ENCODE data around the gene GPAT2. TPM values are rescaled to one million over a fixed set of nuclear protein-coding genes. Genes with fewer than 3 reads are reported as not detected.
"Not testable (repeated sequence)": the region's sequence is repeated elsewhere in the genome, so short reads cannot be mapped to it uniquely, and the experiment has no call there.

GPAT2 gene
- total RNA-seq, 1 donor from 2014 or later: 4.3 TPM

GRCh38 chr2:96067098-96067660, 32.5 kb upstream of the GPAT2 start:
- H3K27me3 ChIP-seq (ENCODE audit: low read depth); H3K9me3 ChIP-seq; H3K36me3 ChIP-seq; H3K4me1 ChIP-seq; intact Hi-C loops (cut with DNase I); H3K27ac ChIP-seq; DNase-seq; H3K4me3 ChIP-seq; ATAC-seq: not testable (repeated sequence)

DNA sequence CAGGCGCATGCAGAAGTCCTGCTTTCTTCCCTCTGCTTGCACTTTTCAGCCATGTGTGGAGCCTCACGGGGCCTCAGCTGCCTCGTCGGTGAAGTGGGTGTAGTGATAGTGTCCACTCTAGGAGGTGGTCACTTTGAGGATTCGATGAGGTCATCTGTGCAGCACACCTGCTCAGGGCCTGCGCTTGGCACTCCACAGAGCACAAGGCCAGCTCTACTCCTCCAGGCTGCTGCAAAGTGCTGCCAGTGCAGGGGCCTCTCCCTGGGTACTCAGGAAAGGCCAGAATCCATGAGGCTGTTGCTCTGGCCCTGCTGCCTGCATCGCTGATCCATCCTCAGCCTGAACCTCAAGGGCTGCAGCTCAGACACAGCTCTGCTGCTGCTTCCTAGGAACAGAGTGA, 31.8 kb upstream of the GPAT2 start:
- intact Hi-C loops (cut with DNase I); H3K27me3 ChIP-seq (ENCODE audit: low read depth); ATAC-seq; DNase-seq; H3K4me3 ChIP-seq; H3K36me3 ChIP-seq; H3K4me1 ChIP-seq; H3K27ac ChIP-seq; H3K9me3 ChIP-seq: not testable (repeated sequence)

- not testable (repeated sequence) for H3K9me3 ChIP-seq
Observed at GRCh38 chr2:96065954-96066353, 31.2 kb upstream of the GPAT2 start.

GRCh38 chr2:96065381-96065930, 30.7 kb upstream of the GPAT2 start:
- Histone ChIP-seq H3K4me1 (peaks cover 4% of the 10 kb centered on the region), H3K9me3 (no peaks in the 10 kb centered on the region), H3K4me3 (no peak overlapping the region), H3K27me3 (ENCODE audit: low read depth) (peaks cover 5% of the 10 kb centered on the region), H3K36me3 (no peaks in the 10 kb centered on the region), H3K27ac (no peak overlapping the region)
- no peak for DNase-seq
- no peak for ATAC-seq
- TF ChIP-seq CTCF (IDR thresholded peaks at IDR 0.05): no peak
- intact Hi-C loops (cut with DNase I): no loop called here

More at GRCh38 chr2:96065954-96066353, 31.2 kb upstream of the GPAT2 start:
- H3K4me3 ChIP-seq; ATAC-seq; intact Hi-C loops (cut with DNase I); H3K27me3 ChIP-seq (ENCODE audit: low read depth); DNase-seq; H3K36me3 ChIP-seq; H3K4me1 ChIP-seq; H3K27ac ChIP-seq: not testable (repeated sequence)

DNA sequence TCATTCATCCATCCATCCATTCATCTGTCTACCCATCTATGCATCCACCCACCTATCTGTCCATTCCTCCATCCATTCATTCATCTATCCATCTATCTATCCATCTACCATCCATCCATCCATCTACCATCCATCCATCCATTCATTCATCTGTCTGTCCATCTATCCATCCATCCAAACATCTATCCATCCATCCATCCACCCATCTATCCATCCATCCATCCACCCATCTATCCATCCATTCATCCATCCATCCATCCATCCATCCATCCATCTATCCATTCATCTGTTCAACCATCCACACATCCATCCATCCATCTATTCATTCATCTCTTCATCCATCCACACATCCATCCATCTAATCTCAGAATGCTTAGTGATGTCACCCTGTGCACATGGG, 30.0 kb upstream of the GPAT2 start:
- H3K9me3 ChIP-seq; H3K27me3 ChIP-seq (ENCODE audit: low read depth); H3K4me1 ChIP-seq; DNase-seq; H3K27ac ChIP-seq; ATAC-seq; H3K4me3 ChIP-seq; intact Hi-C loops (cut with DNase I); H3K36me3 ChIP-seq: not testable (repeated sequence)

DNA sequence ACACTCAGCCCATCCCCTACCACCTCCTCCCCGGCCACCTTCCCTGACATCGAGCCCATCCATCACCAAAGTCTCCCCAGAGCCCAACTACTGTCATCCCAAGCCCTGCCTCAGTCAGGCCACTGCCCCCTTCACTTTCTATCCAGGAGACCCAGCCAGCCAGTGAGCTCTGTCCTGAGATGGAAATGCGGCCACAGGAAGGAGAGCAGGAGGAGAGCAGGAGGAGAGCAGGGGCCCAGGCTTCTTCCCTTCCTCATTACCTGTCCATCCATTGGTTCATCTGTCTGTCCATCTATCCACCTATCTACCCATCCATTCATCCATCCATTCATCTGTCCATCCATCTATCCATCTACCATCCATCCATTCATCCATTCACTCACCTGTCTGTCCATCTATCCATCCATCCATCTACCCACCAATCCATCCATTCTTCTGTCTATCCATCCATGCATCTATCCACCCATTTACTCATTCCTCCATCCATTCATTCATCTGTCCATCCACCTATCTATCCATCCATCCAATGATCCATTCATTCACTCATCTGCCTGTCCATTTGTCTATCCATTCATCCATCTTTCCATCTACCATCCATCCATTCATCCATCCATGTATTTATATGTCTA, 29.4 kb upstream of the GPAT2 start:
- H3K4me1 ChIP-seq; H3K36me3 ChIP-seq; H3K27me3 ChIP-seq (ENCODE audit: low read depth); ATAC-seq; H3K9me3 ChIP-seq; intact Hi-C loops (cut with DNase I); H3K27ac ChIP-seq; H3K4me3 ChIP-seq; DNase-seq: not testable (repeated sequence)

GRCh38 chr2:96063116-96063899, 28.6 kb upstream of the GPAT2 start:
- DNase-seq; H3K36me3 ChIP-seq; H3K27ac ChIP-seq; H3K9me3 ChIP-seq; intact Hi-C loops (cut with DNase I); H3K4me3 ChIP-seq; H3K4me1 ChIP-seq; H3K27me3 ChIP-seq (ENCODE audit: low read depth): not testable (repeated sequence)
- peak; percentile 68 to 72 for ATAC-seq
- peak; percentile 40 for TF ChIP-seq CTCF (IDR thresholded peaks at IDR 0.05)

DNA sequence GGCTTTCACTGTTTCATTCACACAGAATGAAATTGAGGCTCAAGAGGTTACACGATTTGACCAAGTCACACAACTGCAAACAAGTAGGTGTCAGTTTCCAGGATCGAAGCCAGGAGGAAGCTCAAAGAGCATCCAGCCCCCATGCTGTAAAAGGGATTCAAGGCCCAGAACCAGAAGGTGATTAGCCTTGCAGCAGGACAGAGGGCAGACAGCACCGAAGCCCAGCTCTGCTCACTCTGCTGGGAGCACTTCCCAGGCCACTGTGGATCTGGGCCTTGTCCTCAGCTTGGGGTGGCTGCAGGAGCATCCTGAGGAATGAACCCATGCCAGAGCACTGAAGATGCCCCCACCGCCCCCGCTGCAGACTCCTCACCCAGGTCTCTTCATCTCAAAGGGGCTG, 27.8 kb upstream of the GPAT2 start:
- intact Hi-C loops (cut with DNase I); DNase-seq; H3K4me3 ChIP-seq; H3K4me1 ChIP-seq; H3K9me3 ChIP-seq; H3K36me3 ChIP-seq; ATAC-seq; H3K27me3 ChIP-seq (ENCODE audit: low read depth); H3K27ac ChIP-seq: not testable (repeated sequence)

- H3K36me3 ChIP-seq; H3K27me3 ChIP-seq (ENCODE audit: low read depth); H3K27ac ChIP-seq; ATAC-seq; DNase-seq; H3K4me1 ChIP-seq; H3K4me3 ChIP-seq; H3K9me3 ChIP-seq; intact Hi-C loops (cut with DNase I): not testable (repeated sequence)
Observed at GRCh38 chr2:96061901-96062300, 27.2 kb upstream of the GPAT2 start.

- H3K4me3 ChIP-seq; intact Hi-C loops (cut with DNase I); H3K4me1 ChIP-seq; H3K27me3 ChIP-seq (ENCODE audit: low read depth); H3K36me3 ChIP-seq; ATAC-seq; H3K27ac ChIP-seq; H3K9me3 ChIP-seq; DNase-seq: not testable (repeated sequence)
Observed at GRCh38 chr2:96061197-96061817, 26.6 kb upstream of the GPAT2 start.

- H3K4me1 ChIP-seq; ATAC-seq; DNase-seq; H3K27me3 ChIP-seq (ENCODE audit: low read depth); H3K9me3 ChIP-seq; H3K36me3 ChIP-seq; H3K27ac ChIP-seq; intact Hi-C loops (cut with DNase I); H3K4me3 ChIP-seq: not testable (repeated sequence)
Observed at GRCh38 chr2:96060325-96060724, 25.6 kb upstream of the GPAT2 start.
